ENCODE data around the gene CEP57L1. TPM values are rescaled to one million over a fixed set of nuclear protein-coding genes. Genes with fewer than 3 reads are reported as not detected.

CEP57L1 gene
- total RNA-seq, 1 experiment from 2014 or later = 8.4 TPM

DNA sequence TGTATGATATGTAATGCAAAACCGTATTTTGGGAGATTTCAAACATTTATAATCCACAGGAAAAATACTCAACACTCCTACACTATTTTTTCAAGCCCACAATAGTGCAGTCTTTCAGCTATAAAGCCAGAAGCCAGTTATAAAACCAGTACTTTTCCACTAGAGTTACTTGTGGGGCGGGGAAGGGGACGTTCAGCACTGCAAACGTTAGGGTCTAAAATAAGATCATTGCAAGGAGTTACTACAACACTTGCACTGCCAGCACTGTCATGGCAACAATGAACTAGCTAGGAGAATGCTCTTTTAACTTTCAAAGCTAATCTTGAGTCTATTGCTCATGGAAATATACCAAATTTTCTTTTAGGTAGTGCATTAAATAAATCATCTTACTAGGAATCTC lies 15.3 kb upstream of the CEP57L1 start:
- Histone ChIP-seq H3K4me1 (ENCODE audit: insufficient read depth, low read length) (no peaks in the 10 kb centered on the region), H4K8ac (replicated peaks; ENCODE audit: insufficient read length, low read depth, low read length) (no peak overlapping the region), H4K5ac (ENCODE audit: insufficient read length, low read depth, low read length) (no peak overlapping the region), H3K14ac (ENCODE audit: insufficient read depth, low read length) (no peak overlapping the region), H3K27me3 (ENCODE audit: insufficient read depth, low read length) (no peaks in the 10 kb centered on the region), H3K27ac (ENCODE audit: insufficient read length, low read depth, low read length) (no peak overlapping the region), H2BK15ac (ENCODE audit: low read depth, low read length) (no peak overlapping the region), H3K4ac (ENCODE audit: low read depth, low read length) (no peak overlapping the region), H3K23ac (ENCODE audit: insufficient read length, low read depth, low read length) (no peak overlapping the region), H3K18ac (ENCODE audit: insufficient read length, low read depth, low read length) (no peak overlapping the region), H3K4me2 (ENCODE audit: insufficient read depth, insufficient read length, low read length) (no peak overlapping the region), H2AFZ (ENCODE audit: low read length) (no peak overlapping the region), H3K9ac (ENCODE audit: extremely low read depth, insufficient read length, low read length) (no peak overlapping the region), H3K9me3 (ENCODE audit: control insufficient read depth, low read depth, low read length) (no peaks in the 10 kb centered on the region), H2BK120ac (ENCODE audit: low read depth, low read length, poor library complexity, severe bottlenecking) (no peak overlapping the region), H2BK5ac (ENCODE audit: insufficient read length, low read length) (no peak overlapping the region), H3K56ac (ENCODE audit: insufficient read length, low read depth, low read length) (no peak overlapping the region), H4K91ac (ENCODE audit: insufficient read length, low read depth, low read length) (no peak overlapping the region), H2BK20ac (ENCODE audit: low read depth, low read length, poor library complexity, severe bottlenecking) (no peak overlapping the region), H3K79me1 (ENCODE audit: insufficient read depth, low read depth, low read length, poor library complexity, severe bottlenecking) (no peaks in the 10 kb centered on the region), H3K79me2 (ENCODE audit: insufficient read depth, low read length) (no peaks in the 10 kb centered on the region), H3K23me2 (ENCODE audit: insufficient read length, low read depth, low read length, poor library complexity, severe bottlenecking) (no peaks in the 10 kb centered on the region), H3T11ph (ENCODE audit: low read length) (no peak overlapping the region), H2AK5ac (ENCODE audit: insufficient read length, low read length) (no peak overlapping the region), H4K20me1 (ENCODE audit: control insufficient read depth, insufficient read depth, insufficient read length) (no peaks in the 10 kb centered on the region), H2BK12ac (ENCODE audit: insufficient read length, low read depth, low read length) (no peak overlapping the region)
- no peaks in the 10 kb centered on the region for H3K36me3 Mint-ChIP-seq (ENCODE audit: insufficient read depth in 1 of 3, low read depth in 3 of 3)
- no peak for DNase-seq
- no peak overlapping the region for H3K4me3 Mint-ChIP-seq
- no peak overlapping the region for H3K27ac Mint-ChIP-seq
- TF ChIP-seq, protein P1, sequence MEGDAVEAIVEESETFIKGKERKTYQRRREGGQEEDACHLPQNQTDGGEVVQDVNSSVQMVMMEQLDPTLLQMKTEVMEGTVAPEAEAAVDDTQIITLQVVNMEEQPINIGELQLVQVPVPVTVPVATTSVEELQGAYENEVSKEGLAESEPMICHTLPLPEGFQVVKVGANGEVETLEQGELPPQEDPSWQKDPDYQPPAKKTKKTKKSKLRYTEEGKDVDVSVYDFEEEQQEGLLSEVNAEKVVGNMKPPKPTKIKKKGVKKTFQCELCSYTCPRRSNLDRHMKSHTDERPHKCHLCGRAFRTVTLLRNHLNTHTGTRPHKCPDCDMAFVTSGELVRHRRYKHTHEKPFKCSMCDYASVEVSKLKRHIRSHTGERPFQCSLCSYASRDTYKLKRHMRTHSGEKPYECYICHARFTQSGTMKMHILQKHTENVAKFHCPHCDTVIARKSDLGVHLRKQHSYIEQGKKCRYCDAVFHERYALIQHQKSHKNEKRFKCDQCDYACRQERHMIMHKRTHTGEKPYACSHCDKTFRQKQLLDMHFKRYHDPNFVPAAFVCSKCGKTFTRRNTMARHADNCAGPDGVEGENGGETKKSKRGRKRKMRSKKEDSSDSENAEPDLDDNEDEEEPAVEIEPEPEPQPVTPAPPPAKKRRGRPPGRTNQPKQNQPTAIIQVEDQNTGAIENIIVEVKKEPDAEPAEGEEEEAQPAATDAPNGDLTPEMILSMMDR (conservative IDR thresholded peaks at IDR 0.05) = no peak
- WGBS (ENCODE audit: extremely low coverage, insufficient read length, low lambda C conversion rate) = no CpG with 5 or more reads among the region's 4 CpGs
- no peaks in the 10 kb centered on the region for H3K27me3 Mint-ChIP-seq (ENCODE audit: low read depth)
- no peaks in the 10 kb centered on the region for H3K9me3 Mint-ChIP-seq
- H3K4me1 Mint-ChIP-seq = 0 out of 4 replicates have a peak, but pooled peaks cover 0 to 2% of the 10 kb centered on the region in 2 experiments
